HepG2 (cell line): Measurements from ENCODE around the gene PEPD. TPM values are rescaled to one million over a fixed set of nuclear protein-coding genes. Genes with fewer than 3 reads are reported as not detected.

Experiments
- ATAC-seq: fragments of 200-7000 bp; cut with Tn5 transposase; 3 replicates; pipeline ENCODE4 v1.9.1; 2020; ENCODE audit warnings: mild to moderate bottlenecking, moderate library complexity
- BruUV-seq: library from RNA; stranded (reverse); fragments of 400-500 nt; replicated peaks from 2 replicates; lab custom pipeline; 2021; lab: Mats Ljungman, UMichigan
- CTCF ChIA-PET: fragments of 300-600 bp; formaldehyde crosslinking; extraction: SDS; loops from one replicate; lab custom pipeline; 2021; ENCODE audit warnings: low total read pairs, inconsistent platforms, low intra/inter-chr PET ratio; lab: Yijun Ruan, JAX
- POLR2A ChIA-PET: fragments of 350-600 bp; sonication (Branson Sonifier 250); formaldehyde crosslinking; loops from one replicate; lab custom pipeline; 2020; ENCODE audit warnings: antibody characterized with exemption, inconsistent platforms; lab: Yijun Ruan, JAX
- DNase-seq: peaks from one replicate; pipeline ENCODE4 v3.0.0-alpha.2; 2015; ENCODE audit warnings: low spot score
- FAIRE-seq: peaks from 3 replicates; lab custom pipeline; 2011; peaks lifted over from hg19 to GRCh38; lab: Jason Lieb, UNC
- H2AFZ ChIP-seq: one replicate; pipeline ENCODE4 v1.6.1; 2011; ENCODE audit warnings: low read length, inconsistent platforms
- H3K27ac ChIP-seq: fragments of 300-600 bp; 3 replicates; pipeline ENCODE4 v1.8.0; 2011; ENCODE audit warnings: mixed run types, mild to moderate bottlenecking, mixed read lengths, low read length, inconsistent platforms; ENCODE audit not compliant: insufficient read depth; ENCODE audit errors: extremely low read length
- H3K27me3 ChIP-seq, 2 experiments: fragments of 200-600 bp in 1 of 2; 2 replicates in 1 of 2; 3 replicates in 1 of 2; pipeline versions ENCODE4 v1.6.0 to v1.8.0; 2011; ENCODE audit warnings: low read length in 2 of 2, mild to moderate bottlenecking in 2 of 2, moderate library complexity in 2 of 2, inconsistent platforms in 1 of 2; ENCODE audit not compliant: insufficient read depth in 2 of 2, control insufficient read depth in 1 of 2
- H3K36me3 ChIP-seq, 2 experiments: fragments of 200-600 bp in 1 of 2; replicated peaks in 1 of 2; 2 replicates in 1 of 2; 3 replicates in 1 of 2; pipeline versions ENCODE4 v1.5.1 to v1.8.0; 2011; ENCODE audit warnings: low read length in 2 of 2, inconsistent platforms in 1 of 2; ENCODE audit not compliant: insufficient read depth in 2 of 2, control insufficient read depth in 1 of 2
- H3K4me1 ChIP-seq: 2 replicates; pipeline ENCODE4 v1.5.1; 2012; ENCODE audit warnings: low read length, inconsistent platforms; ENCODE audit not compliant: insufficient read depth
- H3K4me2 ChIP-seq: 2 replicates; pipeline ENCODE4 v1.6.0; 2011; ENCODE audit warnings: low read depth, low read length, inconsistent platforms
- H3K4me3 ChIP-seq, 3 experiments: fragments of 200-600 bp in 1 of 3; sonication (generic), shearing (Covaris generic) in 1 of 3; replicated peaks in 1 of 3; 2 replicates each; pipeline ENCODE4 v1.5.1; 2011 to 2016; ENCODE audit warnings: low read length in 3 of 3, inconsistent platforms in 2 of 3, low read depth in 2 of 3, mild to moderate bottlenecking in 2 of 3, control low read depth in 1 of 3, mixed read lengths in 1 of 3; ENCODE audit not compliant: insufficient read depth in 1 of 3
- H3K79me2 ChIP-seq: one replicate; pipeline ENCODE4 v1.6.1; 2011; ENCODE audit warnings: low read length, inconsistent platforms; ENCODE audit not compliant: insufficient read depth
- H3K9ac ChIP-seq: 2 replicates; pipeline ENCODE4 v1.6.0; 2011; ENCODE audit warnings: mild to moderate bottlenecking, low read depth, low read length, inconsistent platforms; ENCODE audit not compliant: insufficient read depth
- H3K9me3 ChIP-seq: 2 replicates; pipeline ENCODE4 v1.5.1; 2012; ENCODE audit warnings: mild to moderate bottlenecking, low read length
- H4K20me1 ChIP-seq: 2 replicates; pipeline ENCODE4 v1.6.0; 2011; ENCODE audit warnings: inconsistent platforms, mild to moderate bottlenecking, low read length, moderate library complexity; ENCODE audit not compliant: insufficient read depth
- CAMTA2 ChIP-seq: sonication (generic); formaldehyde crosslinking; IDR thresholded peaks from 2 replicates; pipeline ENCODE4 v1.4.0; 2020; ENCODE audit warnings: mild to moderate bottlenecking, missing genetic modification reagents, borderline replicate concordance
- DPF2 ChIP-seq: sonication (generic); formaldehyde crosslinking; IDR thresholded peaks from 2 replicates; pipeline ENCODE4 v1.4.0; 2020; ENCODE audit warnings: mild to moderate bottlenecking, low read depth, missing genetic modification reagents, borderline replicate concordance
- SCMH1 ChIP-seq: sonication (generic); formaldehyde crosslinking; IDR thresholded peaks from 2 replicates; pipeline ENCODE4 v1.9.0; 2021; ENCODE audit warnings: missing genetic modification reagents, mild to moderate bottlenecking, borderline replicate concordance
- SOX6 ChIP-seq, 2 experiments: fragments of 450-650 bp in 1 of 2; sonication (generic) in 1 of 2; formaldehyde crosslinking in 1 of 2; IDR thresholded peaks; 2 replicates each; pipeline versions ENCODE4 v1.4.0 to v1.6.1; 2017 to 2020; ENCODE audit warnings: antibody characterized with exemption in 1 of 2, mild to moderate bottlenecking in 1 of 2, missing genetic modification reagents in 1 of 2
- STAT5B ChIP-seq: sonication (generic); formaldehyde crosslinking; IDR thresholded peaks from 2 replicates; pipeline ENCODE4 v1.4.0; 2020; ENCODE audit warnings: missing genetic modification reagents
- TSC22D2 ChIP-seq: sonication (generic); formaldehyde crosslinking; IDR thresholded peaks from 2 replicates; pipeline ENCODE4 v1.5.1; 2020; ENCODE audit warnings: missing genetic modification reagents, mild to moderate bottlenecking, borderline replicate concordance
- ZBTB8A ChIP-seq: sonication (generic); formaldehyde crosslinking; IDR thresholded peaks from 2 replicates; pipeline ENCODE4 v1.4.0; 2020; ENCODE audit warnings: mild to moderate bottlenecking, low read depth, missing genetic modification reagents, borderline replicate concordance
- ZNF557 ChIP-seq: sonication (generic); formaldehyde crosslinking; IDR thresholded peaks from 2 replicates; pipeline ENCODE4 v1.4.0; 2020; ENCODE audit warnings: missing genetic modification reagents
- ZNF790 ChIP-seq: sonication (generic); formaldehyde crosslinking; IDR thresholded peaks from 2 replicates; pipeline ENCODE4 v1.8.0; 2022; ENCODE audit warnings: missing genetic modification reagents, mild to moderate bottlenecking, borderline replicate concordance
- ZSCAN31 ChIP-seq: sonication (generic); formaldehyde crosslinking; IDR thresholded peaks from 2 replicates; pipeline ENCODE4 v1.5.0; 2020; ENCODE audit warnings: low read depth, mild to moderate bottlenecking, missing genetic modification reagents
- WGBS: methylation state at CpG from one replicate; pipeline ENCODE4 v1.1.6; 2017; ENCODE audit warnings: low lambda C conversion rate; 5-methylcytosine and 5-hydroxymethylcytosine counted together
- in situ Hi-C: cut with HindIII; loops from 2 replicates; pipeline ENCODE4 v1.10.0; 2017; ENCODE audit warnings: low pct_unique_long_range_greater_than_20kb; ENCODE audit not compliant: extremely low pct_ligation_motif_present
- intact Hi-C: fragments of 100-400 bp; cut with micrococcal nuclease; formaldehyde crosslinking; loops from one replicate; pipeline ENCODE4 v1.10.0; 2022; ENCODE audit not compliant: unreplicated experiment
- polyA plus RNA-seq, 8 experiments: library from polyadenylated mRNA; depleted of rRNA in 3 of 8; stranded (reverse) in 7 of 8; unstranded in 1 of 8; fragments of >200 nt; fragmentation: Illumina TruSeq in 4 of 8; extraction: Trizol in 4 of 8; gene quantifications; 2 replicates each; pipeline versions ENCODE4 v1.2.1 to v1.2.3, GENCODE V29; 2011 to 2016; ENCODE audit warnings: low read depth in 4 of 8, missing spikeins in 1 of 8, mixed read lengths in 1 of 8; ENCODE audit not compliant: insufficient read depth in 1 of 8
- total RNA-seq, 5 experiments: library from RNA; depleted of rRNA; stranded (reverse); fragments of >200 nt; fragmentation: Illumina TruSeq; extraction: Trizol; gene quantifications; 2 replicates each; pipeline ENCODE4 v1.2.3, GENCODE V29; 2016; ENCODE audit warnings: low read depth in 1 of 5

The PEPD gene
- total and polyA plus RNA-seq, 2 of the 13 experiments (the other 11 are each of a cell fraction or from before 2014, with no cell fraction given) = 60.7 to 75.1 TPM

DNA sequence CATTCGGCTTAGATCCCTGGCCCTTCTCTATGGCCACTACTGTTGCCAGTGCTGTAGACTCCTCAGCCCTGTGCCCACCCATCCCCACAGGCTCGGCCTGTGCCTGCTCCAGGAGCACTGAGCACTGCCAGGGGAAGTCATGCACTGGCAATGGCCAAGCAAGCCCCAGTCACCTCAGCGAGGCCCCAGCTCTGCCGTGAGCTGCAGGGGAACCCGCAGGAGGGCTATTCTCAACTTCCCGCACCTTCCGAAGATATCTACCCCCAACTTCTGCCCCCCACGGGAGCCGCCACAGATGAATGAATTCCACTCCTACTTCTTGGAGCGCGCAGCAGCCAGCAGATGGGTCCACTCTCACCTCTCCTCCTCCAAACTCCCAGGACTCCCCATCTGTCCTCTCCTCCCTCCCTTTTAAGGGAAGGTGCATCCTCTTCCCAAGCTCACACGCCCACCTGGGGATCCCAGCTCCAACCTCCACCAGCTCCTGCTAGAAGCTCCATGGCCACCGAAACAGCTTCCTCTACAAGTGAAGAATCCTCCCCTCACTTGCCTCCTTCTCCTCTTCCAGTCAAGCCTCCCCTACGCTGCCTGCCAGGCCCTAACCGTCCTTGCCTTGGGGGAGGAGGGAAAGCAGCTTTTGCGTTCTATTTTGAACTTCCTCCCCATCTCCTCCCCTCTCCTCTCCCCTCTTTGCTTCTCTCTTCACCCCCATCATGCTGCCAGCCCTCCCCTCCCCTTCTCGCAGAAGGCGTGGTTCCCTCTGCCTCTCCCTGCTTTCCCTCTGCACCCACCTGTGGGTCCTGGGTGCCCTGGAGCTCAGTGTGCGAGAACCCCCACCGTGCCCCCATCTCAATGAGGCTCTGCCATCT is 52.2 kb downstream of the PEPD start:
- Histone ChIP-seq H3K79me2 (no peaks in the 10 kb centered on the region), H3K9me3 (no peaks in the 10 kb centered on the region), H3K27ac (no peak overlapping the region), H3K4me1 (no peaks in the 10 kb centered on the region), H2AFZ (no peak overlapping the region), H3K27me3 (no peaks in the 10 kb centered on the region)
- 96% methylated on average over 20 of the region's 20 CpGs for WGBS
- FAIRE-seq = no peak
- CTCF ChIA-PET = no interaction called here
- TF ChIP-seq ZSCAN31 (CRISPR knock-in tag) (no peak), CAMTA2 (CRISPR knock-in tag) (no peak), ZNF557 (CRISPR knock-in tag) (no peak), DPF2 (no peak), STAT5B (CRISPR knock-in tag) (no peak), TSC22D2 (CRISPR knock-in tag) (no peak), ZNF790 (CRISPR knock-in tag) (no peak), SOX6 (IDR thresholded peaks at IDR 0.05) (no peak), SOX6 (CRISPR knock-in tag; IDR thresholded peaks at IDR 0.05) (no peak), SCMH1 (CRISPR knock-in tag) (no peak), ZBTB8A (no peak)
- TF ChIP-seq, all 625 proteins: peak for 0
- DNase-seq = no peak
- intact Hi-C loops (no loop called here), in situ Hi-C loops (no loop called here)
- H3K4me3 ChIP-seq = no peak overlapping the region
- peaks cover 0 to 4% of the 10 kb centered on the region in 2 experiments; a peak in 3 of 5 replicates for H3K36me3 ChIP-seq
- no peak; the same call in 2 of the 3 replicates for ATAC-seq
- no peak overlapping the region for H3K4me2 ChIP-seq
- H4K20me1 ChIP-seq = no peaks in the 10 kb centered on the region
- no TSS peak for BruUV-seq
- H3K9ac ChIP-seq = no peak overlapping the region
- POLR2A ChIA-PET = no interaction called here
